ENCODE data around the gene CHST10. TPM values are rescaled to one million over a fixed set of nuclear protein-coding genes. Genes with fewer than 3 reads are reported as not detected.
A peak's percentile ranks its signal among the peaks of the same experiment; 100 is the strongest.

CHST10 gene
- total RNA-seq, 2 donors from 2014 or later: 17.6 to 18.5 TPM

GRCh38 chr2:100413571-100413970 lies 3.9 kb downstream of the CHST10 start:
- H3K4me3 Mint-ChIP-seq: no peak overlapping the region
- no peaks in the 10 kb centered on the region for H3K4me1 ChIP-seq (ENCODE audit: control insufficient read depth, insufficient read depth, low read length)
- peaks cover 33% of the 10 kb centered on the region for H3K4me1 Mint-ChIP-seq

GRCh38 chr2:100412881-100413321 lies 4.6 kb downstream of the CHST10 start:
- WGBS, 2 experiments (ENCODE audit: insufficient coverage in 1 of 2, insufficient read length in 1 of 2): 83 to 87% methylated on average over 2 to 5 of the region's 5 CpGs
- Histone ChIP-seq H3K9ac (ENCODE audit: extremely low read depth, low read length, poor library complexity, severe bottlenecking) (no peak overlapping the region), H3K9me3 (ENCODE audit: control insufficient read depth, low read length) (no peaks in the 10 kb centered on the region), H3K4me3 (ENCODE audit: low read length) (no peak overlapping the region), H3K4me1 (ENCODE audit: control insufficient read depth, insufficient read depth, low read length) (no peaks in the 10 kb centered on the region), H3K27me3 (ENCODE audit: control insufficient read depth, insufficient read depth, low read length, poor library complexity, severe bottlenecking) (no peaks in the 10 kb centered on the region), H3K27ac (ENCODE audit: low read depth, low read length) (peak overlapping the region; percentile 81), H3K36me3 (ENCODE audit: control insufficient read depth, insufficient read depth, low read length) (peaks cover 13% of the 10 kb centered on the region)
- H3K36me3 Mint-ChIP-seq (ENCODE audit: low read depth): peaks cover 9% of the 10 kb centered on the region
- no peak for TF ChIP-seq CTCF (conservative IDR thresholded peaks at IDR 0.05)
- H3K4me3 Mint-ChIP-seq: no peak overlapping the region
- H3K4me1 Mint-ChIP-seq: peaks cover 36% of the 10 kb centered on the region
- H3K27ac Mint-ChIP-seq: peak overlapping the region; percentile 40
- H3K27me3 Mint-ChIP-seq (ENCODE audit: insufficient read depth): no peaks in the 10 kb centered on the region
- no peaks in the 10 kb centered on the region for H3K9me3 Mint-ChIP-seq
- no peak for DNase-seq

More at GRCh38 chr2:100413571-100413970, 3.9 kb downstream of the CHST10 start:
- Mint-ChIP-seq H3K27ac (peak overlapping the region; percentile 4), H3K36me3 (ENCODE audit: low read depth) (peaks cover 9% of the 10 kb centered on the region), H3K9me3 (no peaks in the 10 kb centered on the region), H3K27me3 (ENCODE audit: insufficient read depth) (no peaks in the 10 kb centered on the region)
- 82 to 90% methylated on average over 2 to 4 of the region's 4 CpGs for WGBS, 2 experiments (ENCODE audit: insufficient coverage in 1 of 2, insufficient read length in 1 of 2)
- peaks cover 13% of the 10 kb centered on the region for H3K36me3 ChIP-seq (ENCODE audit: control insufficient read depth, insufficient read depth, low read length)
- no peak overlapping the region for H3K9ac ChIP-seq (ENCODE audit: extremely low read depth, low read length, poor library complexity, severe bottlenecking)
- no peaks in the 10 kb centered on the region for H3K9me3 ChIP-seq (ENCODE audit: control insufficient read depth, low read length)
- peak; percentile 54 for DNase-seq
- H3K4me3 ChIP-seq (ENCODE audit: low read length): no peak overlapping the region
- TF ChIP-seq CTCF (conservative IDR thresholded peaks at IDR 0.05): no peak
- no peaks in the 10 kb centered on the region for H3K27me3 ChIP-seq (ENCODE audit: control insufficient read depth, insufficient read depth, low read length, poor library complexity, severe bottlenecking)
- H3K27ac ChIP-seq (ENCODE audit: low read depth, low read length): peak overlapping the region; percentile 81

- Histone ChIP-seq H3K9ac (ENCODE audit: extremely low read depth, low read length, poor library complexity, severe bottlenecking) (no peak overlapping the region), H3K9me3 (ENCODE audit: control insufficient read depth, low read length) (no peaks in the 10 kb centered on the region), H3K4me1 (ENCODE audit: control insufficient read depth, insufficient read depth, low read length) (no peaks in the 10 kb centered on the region), H3K27ac (ENCODE audit: low read depth, low read length) (peak overlapping the region; percentile 81), H3K4me3 (ENCODE audit: low read length) (no peak overlapping the region), H3K36me3 (ENCODE audit: control insufficient read depth, insufficient read depth, low read length) (peaks cover 13% of the 10 kb centered on the region), H3K27me3 (ENCODE audit: control insufficient read depth, insufficient read depth, low read length, poor library complexity, severe bottlenecking) (no peaks in the 10 kb centered on the region)
- peaks cover 36% of the 10 kb centered on the region for H3K4me1 Mint-ChIP-seq
- H3K36me3 Mint-ChIP-seq (ENCODE audit: low read depth): peaks cover 9% of the 10 kb centered on the region
- TF ChIP-seq CTCF (conservative IDR thresholded peaks at IDR 0.05): no peak
- no peak for DNase-seq
- WGBS, 2 experiments (ENCODE audit: insufficient coverage in 1 of 2, insufficient read length in 1 of 2): 90 to 95% methylated on average over 3 to 4 of the region's 4 CpGs
- H3K27me3 Mint-ChIP-seq (ENCODE audit: insufficient read depth): no peaks in the 10 kb centered on the region
- H3K4me3 Mint-ChIP-seq: no peak overlapping the region
- H3K27ac Mint-ChIP-seq: peak overlapping the region; percentile 27
- H3K9me3 Mint-ChIP-seq: no peaks in the 10 kb centered on the region
Measured at GRCh38 chr2:100412466-100412865, 5.0 kb downstream of the CHST10 start.

Measured in endodermal cell (in vitro differentiated cells).